ENCODE data around the gene MYRIP.

The MYRIP gene

DNA sequence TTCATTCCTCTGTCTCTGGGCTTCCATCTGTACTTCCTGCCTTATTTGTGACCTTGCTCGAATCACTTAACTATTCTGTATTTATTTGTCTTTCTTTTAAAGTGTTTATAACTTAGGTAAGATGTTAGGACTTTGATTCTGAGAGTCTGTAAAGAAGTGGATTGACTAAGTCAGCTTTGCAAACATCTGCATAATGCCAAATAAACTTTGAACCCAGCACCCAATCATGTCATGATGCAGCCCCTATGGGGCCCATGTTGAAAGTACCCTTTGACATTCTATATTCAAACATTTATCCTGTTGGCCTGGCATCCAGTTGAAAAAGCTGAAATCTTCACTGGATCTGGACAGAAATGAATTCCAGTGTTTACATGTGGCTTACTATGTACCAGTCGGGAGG, 3.8 kb upstream of the MYRIP start:
- no peak for DNase-seq (ENCODE audit: low read depth)
- H3K4me3 ChIP-seq (ENCODE audit: control insufficient read depth, low read depth, low read length), result no peak overlapping the region
- TF ChIP-seq, protein P1, sequence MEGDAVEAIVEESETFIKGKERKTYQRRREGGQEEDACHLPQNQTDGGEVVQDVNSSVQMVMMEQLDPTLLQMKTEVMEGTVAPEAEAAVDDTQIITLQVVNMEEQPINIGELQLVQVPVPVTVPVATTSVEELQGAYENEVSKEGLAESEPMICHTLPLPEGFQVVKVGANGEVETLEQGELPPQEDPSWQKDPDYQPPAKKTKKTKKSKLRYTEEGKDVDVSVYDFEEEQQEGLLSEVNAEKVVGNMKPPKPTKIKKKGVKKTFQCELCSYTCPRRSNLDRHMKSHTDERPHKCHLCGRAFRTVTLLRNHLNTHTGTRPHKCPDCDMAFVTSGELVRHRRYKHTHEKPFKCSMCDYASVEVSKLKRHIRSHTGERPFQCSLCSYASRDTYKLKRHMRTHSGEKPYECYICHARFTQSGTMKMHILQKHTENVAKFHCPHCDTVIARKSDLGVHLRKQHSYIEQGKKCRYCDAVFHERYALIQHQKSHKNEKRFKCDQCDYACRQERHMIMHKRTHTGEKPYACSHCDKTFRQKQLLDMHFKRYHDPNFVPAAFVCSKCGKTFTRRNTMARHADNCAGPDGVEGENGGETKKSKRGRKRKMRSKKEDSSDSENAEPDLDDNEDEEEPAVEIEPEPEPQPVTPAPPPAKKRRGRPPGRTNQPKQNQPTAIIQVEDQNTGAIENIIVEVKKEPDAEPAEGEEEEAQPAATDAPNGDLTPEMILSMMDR (IDR thresholded peaks at IDR 0.05; ENCODE audit: control insufficient read depth, insufficient read depth, low read depth, low read length, missing control alignments), result no peak

DNA sequence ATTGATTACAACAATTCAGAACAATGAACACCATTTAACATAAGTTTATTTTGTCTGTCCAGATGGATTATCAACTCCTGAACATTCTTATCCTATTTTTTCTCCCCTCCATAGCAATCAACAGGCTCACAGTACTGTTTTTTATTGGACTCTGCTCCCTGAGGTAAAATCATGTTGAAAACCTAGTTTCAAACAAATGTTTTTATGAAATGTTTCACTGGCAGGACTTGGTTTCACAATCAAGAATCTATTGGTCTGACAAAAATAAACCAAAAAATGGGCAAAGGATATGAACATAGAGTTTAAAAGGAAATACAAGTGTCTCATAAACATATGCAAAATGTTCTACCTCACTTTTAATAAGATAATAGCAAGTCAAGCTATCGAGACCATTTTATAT, 2.6 kb upstream of the MYRIP start:
- H3K4me3 ChIP-seq (ENCODE audit: control insufficient read depth, low read depth, low read length), result no peak overlapping the region
- TF ChIP-seq, protein P1 (IDR thresholded peaks at IDR 0.05; ENCODE audit: control insufficient read depth, insufficient read depth, low read depth, low read length, missing control alignments), result no peak
- no peak for DNase-seq (ENCODE audit: low read depth)

DNA sequence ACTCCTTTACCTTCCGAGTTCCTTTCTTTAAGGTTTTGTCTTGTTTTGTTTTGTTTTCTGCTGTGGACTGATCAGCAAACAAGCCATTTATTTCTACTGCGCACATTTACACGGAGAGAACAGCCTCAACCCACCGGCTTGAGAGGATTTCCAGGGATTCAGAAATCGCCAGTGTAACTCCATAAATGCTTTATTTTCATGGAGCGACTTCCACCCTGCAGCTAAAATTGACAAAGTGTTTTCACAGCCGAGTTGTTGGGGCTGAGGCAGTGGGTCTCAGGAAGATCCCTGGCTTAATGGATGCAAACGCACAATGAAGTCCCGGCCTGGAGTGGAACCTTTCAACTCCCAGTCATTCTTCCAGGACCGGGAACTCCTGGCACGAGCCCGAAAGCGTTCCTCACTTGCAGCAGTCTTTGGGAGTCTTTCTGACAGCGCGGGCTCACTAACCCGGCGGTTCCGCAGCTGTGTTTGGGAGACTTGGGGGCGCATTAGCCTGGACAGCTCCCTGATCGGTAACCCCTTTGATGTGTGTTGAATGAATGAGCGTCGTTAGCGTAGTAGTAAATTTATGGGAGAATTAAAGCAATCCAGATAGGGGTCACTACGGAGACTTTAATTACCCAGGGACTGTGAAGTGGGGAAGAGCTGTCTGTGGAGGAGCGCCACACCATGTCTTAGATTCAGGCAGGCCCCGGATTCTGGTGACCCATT, 785 bp upstream of the MYRIP start:
- no peak for DNase-seq (ENCODE audit: low read depth)
- TF ChIP-seq, protein P1 (IDR thresholded peaks at IDR 0.05; ENCODE audit: control insufficient read depth, insufficient read depth, low read depth, low read length, missing control alignments), result no peak
- H3K4me3 ChIP-seq (ENCODE audit: control insufficient read depth, low read depth, low read length), result peak overlapping the region; percentile 8

GRCh38 chr3:39809995-39810595, 686 bp downstream of the MYRIP start:
- TF ChIP-seq, protein P1 (IDR thresholded peaks at IDR 0.05; ENCODE audit: control insufficient read depth, insufficient read depth, low read depth, low read length, missing control alignments), result no peak
- peak overlapping the region; percentile 16 for H3K4me3 ChIP-seq (ENCODE audit: control insufficient read depth, low read depth, low read length)
- DNase-seq (ENCODE audit: low read depth), result no peak

DNA sequence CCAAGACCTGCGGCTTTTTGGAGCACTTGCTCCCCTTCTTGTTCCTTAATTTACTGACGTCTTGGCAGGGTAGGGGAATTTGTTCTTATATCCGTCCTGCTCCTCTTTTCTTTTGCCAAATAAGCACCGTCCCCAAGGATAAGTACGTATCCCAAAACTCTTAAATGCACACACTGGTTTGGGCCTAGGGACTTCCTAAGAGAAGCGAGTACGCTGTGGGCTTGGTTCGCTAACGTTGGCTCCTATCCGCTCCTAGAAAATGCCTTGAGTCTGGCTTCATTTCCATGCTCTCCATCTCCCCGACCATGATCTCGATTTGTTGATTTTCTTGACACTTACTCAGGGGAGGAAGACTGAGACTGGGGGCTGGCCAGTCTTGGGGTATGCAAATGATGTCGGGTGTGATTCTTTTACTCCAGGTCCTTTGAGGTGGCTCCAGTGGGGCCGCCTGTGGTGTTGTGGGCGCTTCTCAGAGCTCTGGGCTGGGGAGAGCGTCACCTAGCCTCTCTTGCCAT, 1.3 kb downstream of the MYRIP start:
- no peak for DNase-seq (ENCODE audit: low read depth)
- no peak overlapping the region for H3K4me3 ChIP-seq (ENCODE audit: control insufficient read depth, low read depth, low read length)
- TF ChIP-seq, protein P1 (IDR thresholded peaks at IDR 0.05; ENCODE audit: control insufficient read depth, insufficient read depth, low read depth, low read length, missing control alignments), result no peak

DNA sequence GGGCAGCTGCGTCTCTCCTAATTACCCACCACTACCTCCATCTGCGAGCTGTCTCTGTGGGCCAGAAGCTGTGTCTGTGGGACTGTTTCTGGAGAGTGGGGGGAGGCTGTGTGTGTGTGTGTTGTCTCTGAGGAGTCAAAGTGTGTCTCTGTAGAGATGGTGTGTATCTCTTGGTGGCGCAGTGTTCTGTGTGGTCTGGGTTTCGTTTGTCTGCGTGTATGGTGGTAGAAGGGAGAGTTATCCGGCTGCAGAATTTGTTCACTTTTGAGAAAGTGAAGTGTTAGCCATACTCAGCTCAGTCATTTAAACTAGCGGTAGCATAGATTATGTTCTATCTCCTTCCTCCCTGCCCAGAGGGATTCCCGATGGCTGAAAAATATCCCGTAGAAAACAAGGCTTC, 2.2 kb downstream of the MYRIP start:
- no peak overlapping the region for H3K4me3 ChIP-seq (ENCODE audit: control insufficient read depth, low read depth, low read length)
- TF ChIP-seq, protein P1 (IDR thresholded peaks at IDR 0.05; ENCODE audit: control insufficient read depth, insufficient read depth, low read depth, low read length, missing control alignments), result no peak
- DNase-seq (ENCODE audit: low read depth), result no peak

All from AG09309 (cell line).